HCT116 (cell line): Measurements from ENCODE around the gene ZNF148.
"Not testable (repeated sequence)": the region's sequence is repeated elsewhere in the genome, so short reads cannot be mapped to it uniquely, and the experiment has no call there.

ENCODE experiments used
- CTCF ChIP-seq, 3 experiments: fragments of 200-600 bp in 1 of 3; sonication (generic) in 1 of 3; IDR thresholded peaks in 2 of 3; conservative IDR thresholded peaks in 1 of 3; 2 replicates each; pipeline ENCODE4 v1.5.1; 2012 to 2017; ENCODE audit warnings: low read depth in 2 of 3, low read length in 2 of 3, antibody characterized with exemption in 1 of 3, borderline replicate concordance in 1 of 3, control low read depth in 1 of 3, mild to moderate bottlenecking in 1 of 3, mixed read lengths in 1 of 3, mixed run types in 1 of 3, moderate library complexity in 1 of 3; ENCODE audit not compliant: insufficient read depth in 1 of 3
- ELF1 ChIP-seq: IDR thresholded peaks from 2 replicates; pipeline ENCODE4 v1.6.1; 2012; ENCODE audit warnings: low read depth, borderline replicate concordance
- EZH2 ChIP-seq: fragments of 200-600 bp; sonication (generic); IDR thresholded peaks from 2 replicates; pipeline ENCODE4 v1.6.1; 2017; ENCODE audit warnings: antibody characterized with exemption, mixed run types
- EZH2phosphoT487 ChIP-seq: fragments of 200-600 bp; IDR thresholded peaks from 2 replicates; pipeline ENCODE4 v1.6.1; 2018; ENCODE audit warnings: antibody characterized with exemption, borderline replicate concordance
- FOSL1 ChIP-seq: IDR thresholded peaks from 2 replicates; pipeline ENCODE4 v1.6.1; 2012; ENCODE audit warnings: low read depth
- JUND ChIP-seq: IDR thresholded peaks from 2 replicates; pipeline ENCODE4 v1.6.1; 2012
- POLR2A ChIP-seq: IDR thresholded peaks from 2 replicates; pipeline ENCODE4 v1.7.0; 2011; ENCODE audit warnings: borderline replicate concordance; ENCODE audit not compliant: insufficient read depth, insufficient read length; ENCODE audit errors: extremely low read depth
- SIN3A ChIP-seq: IDR thresholded peaks from 2 replicates; pipeline ENCODE4 v1.6.1; 2012; ENCODE audit warnings: low read depth
- SP1 ChIP-seq: IDR thresholded peaks from 2 replicates; pipeline ENCODE4 v1.6.1; 2012; ENCODE audit warnings: low read depth
- YY1 ChIP-seq: IDR thresholded peaks from 2 replicates; pipeline ENCODE4 v1.6.1; 2011; ENCODE audit warnings: low read length, low read depth, moderate library complexity, mild to moderate bottlenecking; ENCODE audit not compliant: insufficient replicate concordance; ENCODE audit errors: extremely low read depth
- ZBTB33 ChIP-seq: IDR thresholded peaks from 2 replicates; pipeline ENCODE4 v1.6.1; 2011; ENCODE audit warnings: mild to moderate bottlenecking, low read length, moderate library complexity; ENCODE audit not compliant: insufficient replicate concordance; ENCODE audit errors: extremely low read depth
- ZNF274 ChIP-seq: fragments of 200-500 bp; sonication (Bioruptor generic); IDR thresholded peaks from 2 replicates; pipeline ENCODE4 v1.6.1; 2014; ENCODE audit warnings: mild to moderate bottlenecking, low read depth, low read length, inconsistent platforms

DNA sequence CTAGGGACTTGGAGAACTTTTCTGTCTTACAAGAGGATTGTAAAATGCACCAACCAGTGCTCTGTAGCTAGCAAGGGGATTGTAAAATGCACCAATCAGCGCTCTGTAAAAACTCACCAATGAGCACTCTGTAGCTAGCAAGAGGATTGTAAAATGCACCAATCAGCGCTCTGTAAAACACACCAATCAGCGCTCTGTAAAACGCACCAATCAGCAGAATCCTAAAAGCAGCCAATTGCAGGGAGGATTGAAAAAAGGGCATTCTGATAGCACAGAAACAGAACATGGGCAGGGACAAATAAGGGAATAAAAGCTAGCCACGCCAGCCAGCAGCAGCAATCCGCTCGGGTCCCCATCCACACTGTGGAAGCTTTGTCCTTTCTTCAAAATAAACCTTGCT is 31.8 kb downstream of the ZNF148 start:
- TF ChIP-seq POLR2A; ELF1; CTCF (IDR thresholded peaks at IDR 0.05 in 2 of 3, conservative IDR thresholded peaks at IDR 0.05 in 1 of 3; ENCODE audit: borderline replicate concordance in 1 of 3, insufficient read depth in 1 of 3, low read depth in 2 of 3, low read length in 2 of 3); EZH2; SP1; YY1; EZH2phosphoT487; ZBTB33; SIN3A; JUND; ZNF274; FOSL1: not testable (repeated sequence)
